GM12892 (cell line): ENCODE measurements around the gene INPP5A.

ENCODE experiments used
- POLR2A ChIP-seq: IDR thresholded peaks from 2 replicates; pipeline ENCODE4 v1.6.1; 2011; ENCODE audit warnings: low read depth, low read length, control low read depth
- POLR2AphosphoS5 ChIP-seq: IDR thresholded peaks from 2 replicates; pipeline ENCODE4 v1.6.1; 2011; ENCODE audit warnings: low read depth, low read length, control low read depth
- TAF1 ChIP-seq: IDR thresholded peaks from 2 replicates; pipeline ENCODE4 v1.6.1; 2011; ENCODE audit warnings: low read depth, mild to moderate bottlenecking, control low read depth, low read length, borderline replicate concordance

DNA sequence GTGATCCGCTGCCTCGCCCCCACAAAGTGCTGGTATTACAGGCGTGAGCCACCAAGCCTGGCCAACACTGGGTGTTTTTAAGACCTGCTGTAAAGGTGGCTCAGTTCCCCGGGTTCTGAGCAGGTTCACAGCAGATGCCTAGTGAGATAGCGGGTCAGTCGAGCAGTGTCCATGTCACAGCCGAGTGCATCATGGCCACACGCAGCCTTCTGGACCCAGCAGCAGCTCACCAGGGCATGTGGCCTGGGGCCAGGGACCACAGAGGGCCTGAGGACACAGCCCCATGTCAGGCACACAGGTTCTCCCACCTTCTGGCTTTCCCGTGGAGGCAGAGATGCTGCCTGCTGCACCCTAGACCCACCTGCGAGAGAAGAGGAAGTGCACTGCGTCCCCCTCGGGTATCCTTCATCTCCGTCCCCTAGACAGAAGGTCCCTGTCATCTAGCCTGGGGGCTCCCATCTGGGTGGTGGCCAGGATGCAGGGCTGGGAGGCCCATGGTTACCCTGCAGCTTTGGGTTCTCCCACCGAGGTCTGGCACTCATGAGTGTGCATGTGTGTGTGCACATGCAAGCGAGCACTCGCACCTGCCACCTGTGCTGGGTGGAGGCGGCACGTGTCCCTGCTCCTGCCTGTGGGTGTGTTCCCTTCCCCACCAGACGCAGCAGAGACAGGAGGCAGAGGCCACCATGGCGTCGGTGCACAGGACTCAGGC lies 149.8 kb downstream of the INPP5A start:
- TF ChIP-seq POLR2A (no peak), POLR2AphosphoS5 (no peak), TAF1 (no peak)
